Trophoblast cell (in vitro differentiated cells and primary cell): ENCODE results near the gene LKAAEAR1.

Source experiments
- DNase-seq, 2 donors: peaks; one replicate each; pipeline ENCODE4 v3.0.0-alpha.2; 2016
- H2AFZ ChIP-seq: 2 replicates; pipeline ENCODE4 v1.6.1; 2013; ENCODE audit warnings: low read length, moderate library complexity, mild to moderate bottlenecking; ENCODE audit not compliant: insufficient read depth, poor library complexity
- H2AK5ac ChIP-seq: 2 replicates; pipeline ENCODE4 v1.6.1; 2013; ENCODE audit warnings: mild to moderate bottlenecking, low read length
- H2BK120ac ChIP-seq: 2 replicates; pipeline ENCODE4 v1.6.1; 2013; ENCODE audit warnings: low read length, mild to moderate bottlenecking, moderate library complexity; ENCODE audit not compliant: insufficient read depth, poor library complexity
- H2BK12ac ChIP-seq: 2 replicates; pipeline ENCODE4 v1.6.1; 2013; ENCODE audit warnings: mild to moderate bottlenecking, low read length, moderate library complexity
- H2BK5ac ChIP-seq: 2 replicates; pipeline ENCODE4 v1.6.1; 2013; ENCODE audit warnings: low read length, low read depth, moderate library complexity, mild to moderate bottlenecking; ENCODE audit not compliant: poor library complexity
- H3K14ac ChIP-seq: 2 replicates; pipeline ENCODE4 v1.6.1; 2013; ENCODE audit warnings: mild to moderate bottlenecking, low read length
- H3K18ac ChIP-seq: 2 replicates; pipeline ENCODE4 v1.6.1; 2013; ENCODE audit warnings: mild to moderate bottlenecking, low read length
- H3K23ac ChIP-seq: 2 replicates; pipeline ENCODE4 v1.6.1; 2013; ENCODE audit warnings: low read length
- H3K27ac ChIP-seq: 2 replicates; pipeline ENCODE4 v1.5.1; 2013; ENCODE audit warnings: low read depth, mild to moderate bottlenecking, inconsistent platforms, low read length, moderate library complexity
- H3K27me3 ChIP-seq: 2 replicates; pipeline ENCODE4 v1.6.1; 2013; ENCODE audit warnings: inconsistent platforms, mild to moderate bottlenecking, low read length, moderate library complexity; ENCODE audit not compliant: insufficient read depth
- H3K36me3 ChIP-seq, 2 experiments: 1 replicate in 1 of 2; 2 replicates in 1 of 2; pipeline ENCODE4 v1.6.1; 2013; ENCODE audit warnings: low read length in 2 of 2, mild to moderate bottlenecking in 2 of 2, moderate library complexity in 1 of 2; ENCODE audit not compliant: insufficient read depth in 2 of 2, control insufficient read depth in 1 of 2
- H3K4ac ChIP-seq: 2 replicates; pipeline ENCODE4 v1.6.1; 2013; ENCODE audit warnings: low read depth, mild to moderate bottlenecking, low read length, moderate library complexity
- H3K4me1 ChIP-seq, 2 experiments: 1 replicate in 1 of 2; 2 replicates in 1 of 2; pipeline ENCODE4 v1.6.1; 2013; ENCODE audit warnings: low read length in 2 of 2, mild to moderate bottlenecking in 2 of 2, moderate library complexity in 1 of 2; ENCODE audit not compliant: insufficient read depth in 2 of 2, control insufficient read depth in 1 of 2
- H3K4me2 ChIP-seq: 2 replicates; pipeline ENCODE4 v1.6.1; 2013; ENCODE audit warnings: inconsistent platforms, mild to moderate bottlenecking, low read length, moderate library complexity
- H3K4me3 ChIP-seq: 2 replicates; pipeline ENCODE4 v1.5.1; 2013; ENCODE audit warnings: mild to moderate bottlenecking, low read depth, low read length, inconsistent platforms
- H3K79me1 ChIP-seq: one replicate; pipeline ENCODE4 v1.6.1; 2013; ENCODE audit warnings: low read length
- H3K79me2 ChIP-seq: 2 replicates; pipeline ENCODE4 v1.6.1; 2013; ENCODE audit warnings: low read length, mild to moderate bottlenecking; ENCODE audit not compliant: control insufficient read depth, insufficient read depth, poor library complexity
- H3K9ac ChIP-seq: 2 replicates; pipeline ENCODE4 v1.6.1; 2013; ENCODE audit warnings: mild to moderate bottlenecking, low read length
- H3K9me3 ChIP-seq: 2 replicates; pipeline ENCODE4 v1.6.1; 2013; ENCODE audit warnings: low read depth, mild to moderate bottlenecking, control low read depth, inconsistent platforms, low read length; ENCODE audit not compliant: insufficient read depth
- H4K12ac ChIP-seq: 2 replicates; pipeline ENCODE4 v1.6.1; 2013; ENCODE audit warnings: low read depth, mild to moderate bottlenecking, low read length, moderate library complexity
- H4K8ac ChIP-seq: 2 replicates; pipeline ENCODE4 v1.6.1; 2013; ENCODE audit warnings: low read depth, mild to moderate bottlenecking, low read length, moderate library complexity
- H4K91ac ChIP-seq: one replicate; pipeline ENCODE4 v1.6.1; 2013; ENCODE audit warnings: low read depth, mild to moderate bottlenecking, low read length, moderate library complexity
- WGBS: extraction: QIAGEN DNeasy Blood & Tissue Kit; methylation state at CpG from one replicate; pipeline ENCODE4 v1.1.7; 2013; ENCODE audit warnings: missing lambda C conversion rate; ENCODE audit not compliant: insufficient read length, insufficient coverage; ENCODE audit errors: extremely low coverage; 5-methylcytosine and 5-hydroxymethylcytosine counted together

LKAAEAR1 gene

DNA sequence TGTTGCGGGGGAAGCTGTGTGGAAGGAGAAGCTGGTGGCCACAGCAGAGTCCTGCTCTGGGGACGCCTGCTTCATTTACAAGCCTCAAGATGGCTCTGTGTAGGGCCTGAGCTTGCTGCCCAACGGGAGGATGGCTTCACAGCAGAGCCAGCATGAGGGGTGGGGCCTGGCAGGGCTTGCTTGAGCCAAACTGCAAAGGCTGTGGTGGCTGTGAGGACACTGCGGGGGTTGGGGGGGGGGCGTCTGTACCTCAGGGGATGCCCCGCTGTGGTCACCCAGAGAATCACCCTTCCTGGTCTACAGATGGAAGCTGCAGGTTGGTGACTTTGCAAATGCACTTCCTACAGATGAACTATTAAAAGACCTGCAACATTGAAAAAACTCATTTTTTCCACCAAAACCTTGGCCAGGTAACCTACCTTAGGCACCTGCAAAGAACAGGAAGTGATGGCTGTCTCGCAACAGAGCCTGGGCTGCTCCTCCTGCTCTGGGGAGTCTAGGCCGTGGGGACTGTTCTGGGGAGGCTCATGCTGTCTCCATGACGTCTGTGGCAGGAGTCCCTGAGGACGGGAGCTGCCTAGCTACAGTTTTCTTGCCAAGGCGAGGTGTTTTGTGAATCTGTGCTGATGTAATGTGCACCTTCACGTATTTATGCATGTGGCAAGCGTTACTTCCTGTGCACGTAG, 15.8 kb upstream of the LKAAEAR1 start:
- H3K79me1 ChIP-seq, result no peaks in the 10 kb centered on the region
- no peak overlapping the region for H3K23ac ChIP-seq
- no peak overlapping the region for H4K8ac ChIP-seq
- H3K27me3 ChIP-seq, result peaks cover 6% of the 10 kb centered on the region
- H2AK5ac ChIP-seq, result no peak overlapping the region
- no peak for DNase-seq
- H3K9ac ChIP-seq, result no peak overlapping the region
- H3K4ac ChIP-seq, result no peak overlapping the region
- WGBS, result no CpG with 5 or more reads among the region's 14 CpGs
- no peak overlapping the region for H2BK5ac ChIP-seq
- no peak overlapping the region for H3K14ac ChIP-seq
- H3K79me2 ChIP-seq, result no peaks in the 10 kb centered on the region
- H3K36me3 ChIP-seq, result no peaks in the 10 kb centered on the region
- no peak overlapping the region for H4K91ac ChIP-seq
- H3K9me3 ChIP-seq, result peaks cover 11% of the 10 kb centered on the region
- H3K27ac ChIP-seq, result no peak overlapping the region
- no peak overlapping the region for H2BK120ac ChIP-seq
- H3K4me2 ChIP-seq, result no peak overlapping the region
- no peak overlapping the region for H4K12ac ChIP-seq
- H2AFZ ChIP-seq, result no peak overlapping the region
- H3K18ac ChIP-seq, result no peak overlapping the region
- no peak overlapping the region for H2BK12ac ChIP-seq
- H3K4me3 ChIP-seq, result no peak overlapping the region
- peaks cover 0 to 2% of the 10 kb centered on the region in 2 experiments for H3K4me1 ChIP-seq

DNA sequence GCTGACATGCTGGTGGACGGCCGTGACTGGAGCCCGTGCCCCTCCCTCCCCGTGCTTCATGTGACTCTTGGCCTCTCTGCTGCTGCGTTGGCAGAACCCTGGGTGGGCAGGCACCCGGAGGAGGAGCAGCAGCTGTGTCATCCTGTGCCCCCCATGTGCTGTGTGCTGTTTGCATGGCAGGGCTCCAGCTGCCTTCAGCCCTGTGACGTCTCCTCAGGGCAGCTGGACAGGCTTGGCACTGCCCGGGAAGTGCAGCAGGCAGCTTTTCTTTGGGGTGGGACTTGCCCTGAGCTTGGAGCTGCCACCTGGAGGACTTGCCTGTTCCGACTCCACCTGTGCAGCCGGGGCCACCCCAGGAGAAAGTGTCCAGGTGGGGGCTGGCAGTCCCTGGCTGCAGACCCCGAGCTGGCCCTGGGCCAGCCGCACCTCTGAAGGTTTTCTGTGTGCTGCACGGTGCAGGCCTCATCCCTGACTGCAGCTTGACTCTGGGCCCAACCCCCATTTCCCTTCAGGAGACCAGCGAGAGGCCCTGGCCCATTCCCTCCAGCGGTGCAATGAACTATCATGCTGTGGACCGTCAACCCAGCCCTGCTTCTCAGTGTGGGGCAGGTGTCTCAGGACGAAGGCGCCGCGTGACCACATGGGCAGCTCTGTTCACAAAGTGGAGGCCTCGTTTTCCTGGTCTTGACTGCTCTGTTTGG, 15.0 kb upstream of the LKAAEAR1 start:
- H2AFZ ChIP-seq, result no peak overlapping the region
- no peaks in the 10 kb centered on the region for H3K36me3 ChIP-seq
- H3K23ac ChIP-seq, result no peak overlapping the region

GRCh38 chr20:64098471-64099013, 14.3 kb upstream of the LKAAEAR1 start:
- Histone ChIP-seq H3K4me3 (no peak overlapping the region), H3K9me3 (peaks cover 11% of the 10 kb centered on the region), H3K9ac (no peak overlapping the region), H3K79me1 (no peaks in the 10 kb centered on the region), H3K27me3 (peaks cover 6% of the 10 kb centered on the region), H3K27ac (no peak overlapping the region), H3K36me3 (no peaks in the 10 kb centered on the region), H3K4me1 (peaks cover 0 to 2% of the 10 kb centered on the region in 2 experiments), H3K79me2 (no peaks in the 10 kb centered on the region), H2BK120ac (no peak overlapping the region), H2AK5ac (no peak overlapping the region), H2AFZ (no peak overlapping the region), H4K8ac (no peak overlapping the region), H3K4ac (no peak overlapping the region), H3K23ac (no peak overlapping the region), H2BK5ac (no peak overlapping the region), H3K18ac (no peak overlapping the region), H3K14ac (no peak overlapping the region), H2BK12ac (no peak overlapping the region), H4K91ac (no peak overlapping the region), H3K4me2 (no peak overlapping the region), H4K12ac (no peak overlapping the region)
- no CpG with 5 or more reads among the region's 28 CpGs for WGBS
- DNase-seq, result no peak

More for the DNA sequence above, 15.0 kb upstream of the LKAAEAR1 start:
- H2BK120ac ChIP-seq, result no peak overlapping the region
- DNase-seq, result no peak
- H2BK12ac ChIP-seq, result no peak overlapping the region
- H3K9ac ChIP-seq, result no peak overlapping the region
- H3K18ac ChIP-seq, result no peak overlapping the region
- H3K4me3 ChIP-seq, result no peak overlapping the region
- no peak overlapping the region for H4K8ac ChIP-seq
- no peak overlapping the region for H4K12ac ChIP-seq
- H3K4ac ChIP-seq, result no peak overlapping the region
- H3K4me2 ChIP-seq, result no peak overlapping the region
- H3K14ac ChIP-seq, result no peak overlapping the region
- no peak overlapping the region for H3K27ac ChIP-seq
- WGBS, result no CpG with 5 or more reads among the region's 21 CpGs
- no peak overlapping the region for H4K91ac ChIP-seq
- H2AK5ac ChIP-seq, result no peak overlapping the region
- peaks cover 0 to 2% of the 10 kb centered on the region in 2 experiments for H3K4me1 ChIP-seq
- H3K9me3 ChIP-seq, result peaks cover 11% of the 10 kb centered on the region
- no peaks in the 10 kb centered on the region for H3K79me2 ChIP-seq
- H3K27me3 ChIP-seq, result peaks cover 6% of the 10 kb centered on the region
- no peak overlapping the region for H2BK5ac ChIP-seq
- H3K79me1 ChIP-seq, result no peaks in the 10 kb centered on the region

DNA sequence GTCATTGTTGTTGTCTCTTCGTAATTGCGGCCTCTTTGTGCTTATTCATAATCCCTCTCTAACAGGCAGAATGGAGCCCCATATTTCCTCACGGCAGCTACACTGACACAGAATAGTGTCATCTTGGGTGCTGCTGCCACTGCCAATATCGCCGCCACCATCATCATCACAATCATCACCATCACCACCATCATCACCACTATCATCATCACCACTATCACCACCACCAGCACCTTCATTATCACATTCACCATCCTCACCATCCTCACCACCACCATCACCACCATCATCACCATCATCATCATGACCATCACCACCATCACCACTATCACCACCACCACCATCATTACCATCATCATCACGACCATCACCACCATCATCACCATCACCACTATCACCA, 12.3 kb upstream of the LKAAEAR1 start:
- Histone ChIP-seq H3K4me1 (no peaks in the 10 kb centered on the region), H3K4ac (no peak overlapping the region), H2AK5ac (no peak overlapping the region), H2BK5ac (no peak overlapping the region), H3K18ac (no peak overlapping the region), H3K27me3 (no peaks in the 10 kb centered on the region), H3K14ac (no peak overlapping the region), H4K12ac (no peak overlapping the region), H3K36me3 (no peaks in the 10 kb centered on the region), H4K91ac (no peak overlapping the region), H3K27ac (no peak overlapping the region), H3K4me3 (no peak overlapping the region), H2BK120ac (no peak overlapping the region), H3K9ac (no peak overlapping the region), H3K23ac (no peak overlapping the region), H3K79me2 (no peaks in the 10 kb centered on the region), H3K9me3 (peaks cover 11% of the 10 kb centered on the region), H3K4me2 (no peak overlapping the region), H4K8ac (no peak overlapping the region), H2AFZ (no peak overlapping the region), H3K79me1 (no peaks in the 10 kb centered on the region), H2BK12ac (no peak overlapping the region)
- DNase-seq, result no peak
- WGBS, result no CpG with 5 or more reads among the region's 6 CpGs
